Fibroblast of the aortic adventitia (primary cell): ENCODE measurements around the gene C1orf116. TPM values are rescaled to one million over a fixed set of nuclear protein-coding genes. Genes with fewer than 3 reads are reported as not detected.

ENCODE experiments used
- DNase-seq: peaks from one replicate; pipeline ENCODE4 v3.0.0-alpha.2; 2010; ENCODE audit warnings: low read depth
- H3K4me3 ChIP-seq: 2 replicates; pipeline ENCODE4 v1.5.1; 2011; ENCODE audit warnings: low read depth, mild to moderate bottlenecking, control low read depth, low read length, moderate library complexity
- total RNA-seq: library from RNA; depleted of rRNA; stranded (reverse); fragments of >200 nt; gene quantifications from 2 replicates; pipeline ENCODE4 v1.2.3, GENCODE V29; 2012; ENCODE audit warnings: low replicate concordance
- TF ChIP-seq, protein P1 (sequence below): IDR thresholded peaks from 2 replicates; pipeline ENCODE4 v1.5.1; 2011; ENCODE audit warnings: mild to moderate bottlenecking, low read length, control low read depth, inconsistent platforms; ENCODE audit not compliant: insufficient read depth

Gene C1orf116
- total RNA-seq, 1 donor = under 0.01 TPM

DNA sequence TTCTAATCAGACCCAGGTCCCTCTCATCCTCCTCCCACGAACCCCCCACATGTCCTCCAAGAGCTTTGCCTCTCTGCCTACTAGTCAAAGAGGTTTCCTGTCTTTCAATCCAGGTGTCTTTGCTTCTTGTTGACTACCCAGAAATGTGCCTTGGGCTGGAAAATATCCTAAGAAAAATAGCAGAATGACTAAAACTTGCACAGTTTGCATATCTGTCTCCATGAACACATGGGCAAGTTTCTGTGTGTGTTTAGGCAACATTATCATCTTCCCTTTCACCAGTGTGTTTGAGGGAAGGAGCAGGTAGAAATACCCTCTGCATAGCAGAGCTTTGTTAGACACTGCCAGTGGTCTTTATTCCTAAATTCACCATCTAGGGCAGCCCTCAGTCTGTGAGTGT, 1.5 kb downstream of the C1orf116 start:
- DNase-seq = no peak
- H3K4me3 ChIP-seq = no peak overlapping the region
- TF ChIP-seq, protein P1, sequence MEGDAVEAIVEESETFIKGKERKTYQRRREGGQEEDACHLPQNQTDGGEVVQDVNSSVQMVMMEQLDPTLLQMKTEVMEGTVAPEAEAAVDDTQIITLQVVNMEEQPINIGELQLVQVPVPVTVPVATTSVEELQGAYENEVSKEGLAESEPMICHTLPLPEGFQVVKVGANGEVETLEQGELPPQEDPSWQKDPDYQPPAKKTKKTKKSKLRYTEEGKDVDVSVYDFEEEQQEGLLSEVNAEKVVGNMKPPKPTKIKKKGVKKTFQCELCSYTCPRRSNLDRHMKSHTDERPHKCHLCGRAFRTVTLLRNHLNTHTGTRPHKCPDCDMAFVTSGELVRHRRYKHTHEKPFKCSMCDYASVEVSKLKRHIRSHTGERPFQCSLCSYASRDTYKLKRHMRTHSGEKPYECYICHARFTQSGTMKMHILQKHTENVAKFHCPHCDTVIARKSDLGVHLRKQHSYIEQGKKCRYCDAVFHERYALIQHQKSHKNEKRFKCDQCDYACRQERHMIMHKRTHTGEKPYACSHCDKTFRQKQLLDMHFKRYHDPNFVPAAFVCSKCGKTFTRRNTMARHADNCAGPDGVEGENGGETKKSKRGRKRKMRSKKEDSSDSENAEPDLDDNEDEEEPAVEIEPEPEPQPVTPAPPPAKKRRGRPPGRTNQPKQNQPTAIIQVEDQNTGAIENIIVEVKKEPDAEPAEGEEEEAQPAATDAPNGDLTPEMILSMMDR = no peak

DNA sequence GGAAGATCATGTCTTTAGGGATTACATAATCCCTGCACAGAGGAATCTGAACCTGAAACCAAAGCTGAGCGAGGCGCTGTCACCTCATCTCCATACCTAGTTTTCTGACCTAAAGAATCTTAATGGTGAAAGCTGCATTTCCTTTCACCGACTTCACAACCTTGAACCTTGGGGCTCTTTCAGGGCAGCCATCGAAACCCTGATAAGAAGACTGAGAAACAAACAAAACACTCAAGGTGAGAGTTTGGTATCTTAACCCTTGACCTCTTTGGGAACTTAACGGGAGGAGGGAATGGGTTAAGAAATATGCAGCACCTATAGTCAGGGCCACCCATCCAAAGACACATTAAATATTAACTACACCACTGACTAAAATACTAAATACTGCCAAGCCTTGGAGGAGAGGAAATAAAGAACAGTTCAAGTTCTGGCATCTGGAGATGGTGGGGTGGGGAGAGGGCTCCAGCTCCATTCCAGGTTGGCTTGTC, 2.0 kb downstream of the C1orf116 start:
- no peak overlapping the region for H3K4me3 ChIP-seq
- TF ChIP-seq, protein P1 = no peak
- DNase-seq = no peak

DNA sequence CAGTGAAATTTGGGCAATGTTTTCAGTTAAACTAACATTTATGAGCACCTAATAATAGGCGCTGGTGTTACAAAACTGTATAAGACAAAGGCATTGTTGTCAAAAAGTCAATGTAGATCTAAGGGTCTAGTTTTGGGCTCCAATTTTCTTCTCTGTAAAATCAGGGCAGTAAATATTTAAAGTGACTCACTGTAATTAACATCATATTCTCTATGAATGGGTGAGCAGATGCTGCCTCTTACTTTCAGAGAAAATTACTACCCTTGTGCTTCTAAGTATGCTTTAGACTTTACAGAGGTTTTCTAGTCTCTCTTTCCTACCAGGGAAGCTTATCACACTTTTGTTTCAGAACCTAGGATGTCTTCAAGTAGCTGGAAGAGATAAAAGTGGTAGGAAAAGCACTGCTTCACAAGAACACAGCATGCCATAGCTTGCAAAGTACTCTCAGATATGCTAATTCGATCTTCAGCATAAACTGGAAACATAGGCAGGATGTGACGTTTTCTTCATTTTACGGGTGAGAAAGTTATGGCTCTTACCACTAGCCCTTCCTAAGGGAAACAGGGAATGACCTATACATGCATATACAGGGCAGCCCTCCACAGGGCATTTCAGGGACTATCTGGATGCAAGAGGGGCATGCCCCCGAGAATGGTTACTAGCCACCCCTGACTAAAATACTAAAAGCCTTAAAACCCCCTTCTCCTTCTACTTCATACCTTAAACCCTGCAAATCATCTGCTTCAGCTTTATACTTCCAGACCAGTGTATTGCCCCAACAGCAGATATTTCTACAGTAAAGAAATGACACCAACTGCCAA, 2.6 kb downstream of the C1orf116 start:
- no peak overlapping the region for H3K4me3 ChIP-seq
- DNase-seq = no peak
- TF ChIP-seq, protein P1 = no peak

DNA sequence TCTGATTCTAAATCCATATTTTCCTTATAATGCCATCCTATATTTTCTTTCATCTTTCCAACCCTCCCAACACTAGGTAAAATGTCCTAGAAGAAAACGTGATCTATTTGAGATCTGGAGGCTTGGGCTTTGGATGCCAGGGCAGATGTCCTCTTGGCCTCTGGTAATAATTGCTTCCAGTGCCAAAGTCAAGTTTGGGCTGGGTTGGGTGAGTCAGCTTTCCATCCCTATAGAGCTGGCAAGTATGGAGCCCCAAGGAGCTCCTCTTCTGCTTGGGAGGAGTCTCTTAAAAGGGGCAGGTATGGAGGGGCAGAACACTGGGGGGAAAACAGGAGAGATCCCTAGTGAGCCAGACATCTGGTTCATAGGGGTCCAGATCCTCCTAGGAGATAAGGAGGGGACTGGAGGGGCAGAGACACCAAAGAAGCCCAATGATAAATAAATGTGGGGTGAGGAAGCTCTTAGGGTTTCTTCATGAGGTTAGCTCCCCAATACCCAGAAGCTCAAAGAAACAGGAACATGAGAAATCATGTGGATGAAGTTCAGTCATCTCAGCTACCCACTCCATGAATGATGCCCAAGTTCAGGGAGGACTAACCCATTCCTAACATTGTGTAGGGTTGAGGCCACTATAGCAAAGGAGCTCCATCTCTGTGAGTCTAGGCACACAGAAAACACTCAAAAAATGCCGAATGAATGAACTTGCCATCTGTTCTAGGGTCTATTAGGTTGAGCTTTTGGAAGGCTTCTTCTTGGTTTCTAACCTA, 3.5 kb downstream of the C1orf116 start:
- TF ChIP-seq, protein P1 = no peak
- no peak for DNase-seq
- H3K4me3 ChIP-seq = no peak overlapping the region

DNA sequence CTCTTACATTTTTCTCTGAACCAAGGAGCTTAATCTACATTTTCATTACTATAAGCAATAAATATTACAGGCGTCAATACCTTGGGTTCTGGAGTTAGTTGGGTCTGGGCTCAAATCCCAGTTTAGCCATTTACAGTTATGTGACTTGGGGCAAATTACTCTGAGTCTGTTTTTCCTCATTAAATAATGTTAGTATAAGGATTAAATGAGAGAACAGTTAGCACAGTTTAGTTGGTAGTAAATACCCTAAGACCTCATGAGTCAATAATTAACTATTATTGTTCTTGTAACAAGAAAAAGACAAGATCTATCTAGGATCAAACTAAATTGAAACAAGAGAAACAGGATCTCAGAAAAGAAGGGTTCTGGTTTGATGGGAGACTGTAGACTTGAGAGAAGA, 4.6 kb downstream of the C1orf116 start:
- TF ChIP-seq, protein P1 = no peak
- no peak overlapping the region for H3K4me3 ChIP-seq
- no peak for DNase-seq

DNA sequence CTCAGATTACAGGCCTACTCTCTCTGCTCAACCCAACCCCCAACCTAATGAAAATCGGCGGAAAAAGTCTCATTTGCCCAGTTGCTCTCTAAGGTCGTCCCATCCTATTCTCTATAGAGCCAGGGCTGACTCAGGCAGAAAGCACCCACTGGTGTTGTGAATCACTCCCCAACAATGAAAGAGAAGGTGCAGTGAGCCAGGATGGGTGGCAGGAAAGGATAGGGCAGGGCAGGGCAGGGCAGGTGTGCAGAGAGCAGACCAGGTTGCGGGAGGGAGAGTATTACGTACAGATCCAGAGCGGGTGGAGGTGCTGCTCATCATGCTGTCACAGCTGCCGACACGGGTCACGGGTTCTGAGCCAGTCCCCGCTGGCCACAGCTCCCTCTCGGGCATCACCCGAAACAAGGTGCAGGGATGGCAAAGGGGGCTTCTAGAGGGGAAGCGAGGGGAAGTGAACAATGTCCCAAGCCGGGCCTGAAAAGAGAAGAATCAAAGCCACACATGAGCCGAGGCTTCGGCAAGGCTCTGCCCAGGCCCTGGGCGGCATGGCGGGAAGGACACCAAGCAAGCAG, 5.3 kb downstream of the C1orf116 start:
- TF ChIP-seq, protein P1 = no peak
- DNase-seq = no peak
- no peak overlapping the region for H3K4me3 ChIP-seq
